Activated CD8-positive, alpha-beta memory T cell treated with anti-CD3 and anti-CD28 coated beads, Interleukin-2, amount 50 U/mL, for 4 hours (primary cell): ENCODE results near the gene ZNF582.
"Not testable (repeated sequence)": the region's sequence is repeated elsewhere in the genome, so short reads cannot be mapped to it uniquely, and the experiment has no call there.

Source experiments
- DNase-seq: peaks from one replicate; pipeline ENCODE4 v3.0.0-alpha.2; 2020

Gene ZNF582

DNA sequence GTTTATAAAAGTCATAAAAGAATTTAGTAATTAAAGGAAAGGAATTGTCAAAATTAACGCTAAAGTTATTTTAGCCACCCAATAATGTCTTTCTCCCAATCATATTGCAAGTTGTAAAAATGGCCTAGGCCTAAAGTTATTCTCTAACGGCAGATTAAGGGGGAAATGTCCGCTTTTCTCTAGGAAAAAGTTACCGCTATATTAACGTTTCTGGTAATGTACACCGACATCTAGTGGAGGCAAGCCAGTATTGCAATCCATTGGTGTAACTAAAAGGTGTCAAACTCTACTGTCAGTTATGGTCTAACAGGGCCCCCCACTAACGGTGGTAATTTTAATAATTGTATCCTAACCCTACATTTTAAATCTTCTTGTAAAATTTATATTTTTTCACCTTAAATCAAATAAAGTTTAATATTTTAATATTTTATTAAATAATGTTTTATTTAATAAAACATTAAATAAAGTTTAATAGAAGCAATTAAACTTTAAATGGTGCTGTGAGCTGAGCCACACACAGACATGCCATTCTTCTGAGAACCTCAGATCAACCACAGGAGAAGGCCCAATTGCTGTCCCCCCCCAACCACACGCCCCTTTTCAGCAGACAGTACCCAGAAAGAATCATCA lies 42.8 kb downstream of the ZNF582 start:
- peak; percentile 50 for DNase-seq

DNA sequence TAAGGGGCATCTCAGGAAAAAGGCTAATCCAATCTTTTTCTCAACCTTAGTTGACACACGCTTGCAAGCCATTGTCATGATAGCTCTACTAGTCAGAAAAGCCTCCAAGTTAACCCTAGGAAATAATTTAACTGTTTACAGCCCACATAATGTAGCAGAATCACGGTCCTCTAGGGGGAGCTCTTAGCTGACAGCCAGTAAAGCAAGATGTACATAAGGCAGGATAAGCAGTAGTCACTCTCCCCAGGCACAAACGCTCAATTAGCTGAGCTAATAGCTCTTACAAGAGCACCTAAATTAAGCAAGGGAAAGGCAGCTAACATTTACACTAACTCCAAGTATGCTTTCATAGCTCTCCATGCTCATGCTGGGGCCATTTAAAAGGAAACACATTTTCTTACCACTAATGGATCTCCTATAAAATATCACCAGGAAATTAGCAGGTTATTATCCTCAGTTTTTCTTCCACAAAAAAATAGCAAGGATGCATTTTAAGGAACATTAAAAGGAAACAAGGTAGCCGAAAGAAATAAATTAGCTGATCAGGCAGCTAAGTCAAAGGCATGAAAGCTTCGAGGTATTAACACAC lies 45.0 kb downstream of the ZNF582 start:
- DNase-seq: no peak

DNA sequence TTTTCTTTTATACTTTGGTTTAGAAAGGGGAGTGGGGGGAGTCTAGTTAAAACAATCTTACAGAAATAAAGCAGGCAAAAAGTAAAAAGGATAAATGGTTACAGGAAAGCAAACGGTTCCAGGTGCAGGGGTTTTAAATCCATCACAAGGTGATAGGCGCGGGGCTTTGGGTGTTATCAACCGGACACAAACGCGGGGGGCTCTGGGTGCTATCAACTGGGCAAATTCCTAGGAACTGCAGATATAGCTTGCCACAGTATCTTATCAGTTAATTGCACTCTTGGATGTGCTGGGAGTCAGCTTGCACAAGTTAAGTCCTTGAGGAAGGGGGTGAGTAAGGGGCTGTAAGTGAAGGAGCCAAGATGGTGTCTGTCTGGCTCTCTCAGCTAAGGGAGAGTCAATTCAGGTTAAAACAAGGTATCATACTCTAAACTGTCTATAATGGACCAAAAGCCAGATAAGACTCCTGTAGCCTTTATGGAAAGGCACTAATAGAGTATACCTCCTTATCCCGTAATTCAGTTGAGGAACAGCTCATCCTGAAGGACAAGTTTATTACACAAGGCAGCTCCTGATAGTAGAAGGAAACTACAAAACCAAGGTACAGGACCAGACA lies 46.1 kb downstream of the ZNF582 start:
- no peak for DNase-seq

DNA sequence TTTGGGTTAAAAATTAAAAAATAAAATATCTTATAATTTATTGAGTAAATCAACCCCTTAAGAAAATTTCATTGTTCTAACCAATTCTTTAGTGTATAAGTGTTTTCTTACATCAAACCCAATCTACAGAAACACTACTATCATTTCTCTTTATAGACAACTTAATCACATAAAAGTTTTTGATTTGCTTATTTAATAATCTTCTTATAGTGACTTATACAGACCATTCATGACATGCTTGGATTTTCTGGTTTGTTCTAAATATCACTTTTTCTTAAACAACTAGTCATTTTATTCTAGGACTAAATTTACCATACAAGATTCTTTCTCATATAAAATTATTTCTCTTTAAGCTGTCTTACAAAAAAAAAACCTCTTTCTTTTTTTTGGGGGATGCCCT lies 51.4 kb downstream of the ZNF582 start:
- no peak for DNase-seq

DNA sequence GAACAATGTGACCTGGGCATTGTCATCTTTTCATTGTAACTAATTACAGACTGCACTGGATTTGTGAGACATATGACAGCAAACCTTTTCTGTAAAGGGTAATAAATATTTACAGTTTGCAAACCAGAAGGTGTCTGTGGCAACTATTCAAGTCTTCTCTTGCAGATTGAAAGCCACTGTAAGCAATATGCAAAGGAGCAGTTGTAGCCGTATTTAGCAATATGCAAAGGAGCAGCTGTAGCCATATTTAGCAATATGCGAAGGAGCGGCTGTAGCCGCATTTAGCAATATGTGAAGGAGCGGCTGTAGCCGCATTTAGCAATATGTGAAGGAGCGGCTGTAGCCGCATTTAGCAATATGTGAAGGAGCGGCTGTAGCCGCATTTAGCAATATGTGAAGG lies 54.3 kb downstream of the ZNF582 start:
- DNase-seq: not testable (repeated sequence)

DNA sequence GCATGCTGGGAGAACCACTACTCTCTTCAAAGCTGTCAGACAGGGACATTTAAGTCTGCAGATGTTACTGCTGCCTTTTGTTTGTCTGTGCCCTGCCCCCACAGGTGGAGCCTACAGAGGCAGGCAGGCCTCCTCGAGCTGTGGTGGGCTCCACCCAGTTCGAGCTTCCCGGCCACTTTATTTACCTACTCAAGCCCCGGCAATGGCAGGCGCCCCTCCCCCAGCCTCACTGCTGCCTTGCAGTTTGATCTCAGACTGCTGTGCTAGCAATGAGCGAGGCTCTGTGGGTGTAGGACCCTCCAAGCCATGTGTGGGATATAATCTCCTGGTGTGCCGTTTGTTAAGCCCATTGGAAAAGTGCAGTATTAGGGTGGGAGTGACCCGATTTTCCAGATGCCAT lies 56.3 kb downstream of the ZNF582 start:
- not testable (repeated sequence) for DNase-seq

DNA sequence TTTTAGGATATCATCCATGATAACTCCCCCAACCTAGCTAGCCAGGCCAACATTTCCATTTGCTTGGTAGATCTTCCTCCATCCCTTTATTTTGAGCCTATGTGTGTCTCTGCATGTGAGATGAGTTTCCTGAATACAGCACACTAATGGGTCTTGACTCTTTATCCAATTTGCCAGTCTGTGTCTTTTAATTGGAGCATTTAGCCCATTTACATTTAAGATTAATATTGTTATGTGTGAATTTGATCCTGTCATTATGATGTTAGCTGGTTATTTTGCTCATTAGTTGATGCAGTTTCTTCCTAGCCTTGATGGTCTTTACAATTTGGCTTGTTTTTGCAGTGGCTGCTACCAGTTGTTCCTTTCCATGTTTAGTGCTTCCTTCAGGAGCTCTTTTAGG lies 58.0 kb downstream of the ZNF582 start:
- not testable (repeated sequence) for DNase-seq

DNA sequence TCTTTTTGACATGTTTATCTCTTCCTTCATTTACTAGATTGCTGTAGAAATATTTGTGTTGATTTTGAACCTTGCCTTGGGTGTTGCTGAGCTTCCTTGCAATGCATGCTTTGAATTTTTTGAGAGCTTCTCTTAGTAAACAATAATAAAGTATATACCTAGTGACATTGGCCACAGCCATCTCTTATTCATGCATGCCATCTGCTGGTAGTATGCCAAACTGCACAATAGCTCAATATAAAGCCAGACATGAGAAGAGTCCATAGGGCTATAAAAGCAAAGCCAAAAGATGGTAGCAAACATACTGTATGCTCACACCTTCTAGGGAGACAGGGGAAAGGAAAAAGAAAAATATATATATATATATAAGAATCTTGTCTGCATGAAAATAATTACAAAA lies 59.8 kb downstream of the ZNF582 start:
- peak; percentile 36 for DNase-seq
